A549 (cell line): ENCODE results near the gene CTBP2. TPM values are rescaled to one million over a fixed set of nuclear protein-coding genes. Genes with fewer than 3 reads are reported as not detected.

Experiments used
- ATAC-seq, 2 experiments: fragments of 200-7000 bp in 1 of 2; fragments of >200 bp in 1 of 2; cut with Nextera tagmentation in 1 of 2; cut with Tn5 transposase in 1 of 2; 3 replicates each; pipeline versions ENCODE4 v1.8.0 to v1.9.1; 2018 to 2020; ENCODE audit warnings: mild to moderate bottlenecking in 1 of 2, moderate library complexity in 1 of 2
- CTCF ChIA-PET: fragments of 300-600 bp; sonication (Branson Sonifier 250); formaldehyde crosslinking; extraction: SDS; loops from one replicate; lab custom pipeline; 2021; ENCODE audit warnings: antibody characterized with exemption, inconsistent platforms; lab: Yijun Ruan, JAX
- POLR2A ChIA-PET: fragments of 350-600 bp; formaldehyde crosslinking; extraction: SDS; loops from one replicate; lab custom pipeline; 2021; ENCODE audit warnings: antibody characterized with exemption, inconsistent platforms; lab: Yijun Ruan, JAX
- DNase-seq, 2 experiments: peaks; one replicate each; pipeline versions ENCODE4 v3.0.0 to v3.0.0-alpha.2; 2011 to 2016; ENCODE audit warnings: low read depth in 1 of 2, low spot score in 1 of 2
- FAIRE-seq: peaks from 2 replicates; lab custom pipeline; 2011; peaks lifted over from hg19 to GRCh38; lab: Jason Lieb, UNC
- H3K27ac ChIP-seq, 2 experiments: fragments of >200 bp; sonication (Bioruptor Twin); formaldehyde crosslinking; 3 replicates each; pipeline ENCODE4 v1.5.1; 2016 to 2017
- H3K4me1 ChIP-seq: fragments of >200 bp; sonication (Bioruptor Twin); formaldehyde crosslinking; 3 replicates; pipeline ENCODE4 v1.6.1; 2016
- H3K4me2 ChIP-seq: fragments of >200 bp; sonication (Bioruptor Twin); formaldehyde crosslinking; 3 replicates; pipeline ENCODE4 v1.6.1; 2016
- H3K4me3 ChIP-seq: fragments of >200 bp; sonication (Bioruptor Twin); formaldehyde crosslinking; 3 replicates; pipeline ENCODE4 v1.5.1; 2016
- H3K9me3 ChIP-seq: fragments of >200 bp; sonication (Bioruptor Twin); formaldehyde crosslinking; 3 replicates; pipeline ENCODE4 v1.6.1; 2016
- BHLHE40 ChIP-seq: IDR thresholded peaks from 2 replicates; pipeline ENCODE4 v1.6.1; 2012; ENCODE audit warnings: low read depth, low read length, inconsistent platforms
- CBX2 ChIP-seq: fragments of 200-600 bp; sonication (generic); IDR thresholded peaks from 2 replicates; pipeline ENCODE4 v1.6.1; 2016; ENCODE audit warnings: low read depth, mild to moderate bottlenecking, borderline replicate concordance
- E2F6 ChIP-seq: IDR thresholded peaks from 2 replicates; pipeline ENCODE4 v1.6.1; 2012; ENCODE audit warnings: low read depth, borderline replicate concordance
- EHF ChIP-seq: fragments of 250-450 bp; sonication (Bioruptor Pico); IDR thresholded peaks from 2 replicates; pipeline ENCODE4 v1.5.0; 2020; ENCODE audit warnings: mild to moderate bottlenecking
- EP300 ChIP-seq, 2 experiments: fragments of >200 bp; sonication (Bioruptor Twin); formaldehyde crosslinking; IDR thresholded peaks; 2 replicates in 1 of 2; 3 replicates in 1 of 2; pipeline ENCODE4 v1.6.1; 2016 to 2017
- ESRRA ChIP-seq: fragments of 150-350 bp; IDR thresholded peaks from 2 replicates; pipeline ENCODE4 v1.6.1; 2014; ENCODE audit warnings: mild to moderate bottlenecking, low read length, borderline replicate concordance
- FOXS1 ChIP-seq: fragments of 250-450 bp; sonication (Bioruptor Pico); IDR thresholded peaks from 2 replicates; pipeline ENCODE4 v1.5.0; 2020; ENCODE audit warnings: mild to moderate bottlenecking, moderate library complexity
- HEYL ChIP-seq: fragments of 250-450 bp; sonication (Bioruptor Pico); IDR thresholded peaks from 2 replicates; pipeline ENCODE4 v1.8.0; 2021; ENCODE audit warnings: mild to moderate bottlenecking, moderate library complexity
- HMGXB4 ChIP-seq: fragments of 250-450 bp; sonication (Bioruptor Pico); IDR thresholded peaks from 2 replicates; pipeline ENCODE4 v1.5.0; 2021; ENCODE audit warnings: mild to moderate bottlenecking, moderate library complexity, borderline replicate concordance
- HOXA7 ChIP-seq: fragments of 250-450 bp; sonication (Bioruptor Pico); IDR thresholded peaks from 2 replicates; pipeline ENCODE4 v1.5.0; 2020; ENCODE audit warnings: mild to moderate bottlenecking, moderate library complexity
- KDM1A ChIP-seq: fragments of 200-600 bp; sonication (generic); IDR thresholded peaks from 2 replicates; pipeline ENCODE4 v1.6.1; 2016; ENCODE audit warnings: low read depth, mild to moderate bottlenecking
- MYC ChIP-seq: IDR thresholded peaks from 2 replicates; pipeline ENCODE4 v1.6.1; 2012; ENCODE audit warnings: mild to moderate bottlenecking, inconsistent platforms, low read length, improper control_type of control experiment, borderline replicate concordance
- NR3C1 ChIP-seq: fragments of >200 bp; sonication (Bioruptor Twin); formaldehyde crosslinking; IDR thresholded peaks from 3 replicates; pipeline ENCODE4 v1.6.1; 2017
- PHF8 ChIP-seq: fragments of 200-600 bp; sonication (generic); IDR thresholded peaks from 2 replicates; pipeline ENCODE4 v1.6.1; 2016; ENCODE audit warnings: low read depth, mild to moderate bottlenecking, antibody characterized with exemption, moderate library complexity, borderline replicate concordance
- RAD21 ChIP-seq, 2 experiments: fragments of >200 bp in 1 of 2; sonication (Bioruptor Twin) in 1 of 2; formaldehyde crosslinking in 1 of 2; IDR thresholded peaks in 1 of 2; conservative IDR thresholded peaks in 1 of 2; 2 replicates in 1 of 2; 3 replicates in 1 of 2; pipeline ENCODE4 v1.6.1; 2012 to 2018; ENCODE audit warnings: inconsistent platforms in 1 of 2
- REST ChIP-seq: fragments of 200-600 bp; sonication (generic); IDR thresholded peaks from 2 replicates; pipeline ENCODE4 v1.6.1; 2016; ENCODE audit warnings: antibody characterized with exemption, mild to moderate bottlenecking, moderate library complexity
- SMC3 ChIP-seq: fragments of >200 bp; sonication (Bioruptor Twin); formaldehyde crosslinking; IDR thresholded peaks from 3 replicates; pipeline ENCODE4 v1.6.1; 2018; ENCODE audit warnings: inconsistent platforms
- SREBF2 ChIP-seq: fragments of 450-650 bp; IDR thresholded peaks from 2 replicates; pipeline ENCODE4 v1.6.1; 2014; ENCODE audit warnings: mild to moderate bottlenecking, moderate library complexity
- ZFP36 ChIP-seq: fragments of 450-650 bp; IDR thresholded peaks from 2 replicates; pipeline ENCODE4 v1.6.1; 2014; ENCODE audit warnings: borderline replicate concordance; ENCODE audit not compliant: partially characterized antibody
- ZSCAN20 ChIP-seq: fragments of 250-450 bp; sonication (Bioruptor Pico); IDR thresholded peaks from 2 replicates; pipeline ENCODE4 v1.8.0; 2022; ENCODE audit warnings: mild to moderate bottlenecking, moderate library complexity
- WGBS: methylation state at CpG from one replicate; pipeline ENCODE4 v1.1.6; 2017; ENCODE audit errors: missing lambda C conversion rate; 5-methylcytosine and 5-hydroxymethylcytosine counted together
- polyA plus RNA-seq, 4 experiments: library from polyadenylated mRNA; depleted of rRNA in 3 of 4; stranded (reverse); fragments of >200 nt; fragmentation: RNase III in 1 of 4; extraction: RNeasy Plus Mini Kit Qiagen cat#74134 plus additional on column Dnase treatment in 1 of 4; gene quantifications; 2 replicates in 3 of 4; 3 replicates in 1 of 4; pipeline ENCODE4 v1.2.3, GENCODE V29; 2011 to 2017

Gene CTBP2
- polyA plus RNA-seq, 2 of the 4 experiments (the other 2 are of a cell fraction): 74.9 to 78.9 TPM

GRCh38 chr10:125165584-125166573, 5.5 kb upstream of the CTBP2 start:
- Histone ChIP-seq H3K4me1 (peaks cover 6% of the 10 kb centered on the region), H3K9me3 (no peaks in the 10 kb centered on the region), H3K27ac (no peak overlapping the region), H3K4me2 (no peak overlapping the region), H3K4me3 (no peak overlapping the region)
- DNase-seq (no peak), ATAC-seq (no peak), FAIRE-seq (no peak)
- ChIA-PET CTCF (interaction anchor here (1.2 kb wide), 1 partner anchor 73 kb away, joined by 3 read pairs; no protein-coding TSS in a partner anchor), POLR2A (no interaction called here)
- WGBS: 87% methylated on average over 15 of the region's 16 CpGs
- TF ChIP-seq SREBF2 (no peak), REST (no peak), RAD21 (conservative IDR thresholded peaks at IDR 0.05 in 1 of 2, IDR thresholded peaks at IDR 0.05 in 1 of 2) (no peak), SMC3 (no peak), KDM1A (no peak), EP300 (IDR thresholded peaks at IDR 0.05) (no peak)

GRCh38 chr10:125164421-125164820, 4.1 kb upstream of the CTBP2 start:
- TF ChIP-seq EHF (CRISPR knock-in tag) (no peak), HMGXB4 (no peak), MYC (no peak), BHLHE40 (no peak), ZFP36 (no peak), ESRRA (no peak), KDM1A (no peak), ZSCAN20 (CRISPR knock-in tag) (no peak), FOXS1 (no peak), PHF8 (no peak), E2F6 (no peak), HOXA7 (no peak), CBX2 (no peak), HEYL (no peak), EP300 (IDR thresholded peaks at IDR 0.05) (no peak), NR3C1 (no peak)
- TF ChIP-seq, all 56 proteins: peak for 0
- POLR2A ChIA-PET: no interaction called here

More at GRCh38 chr10:125164421-125164820, 4.1 kb upstream of the CTBP2 start:
- FAIRE-seq: no peak
- no peak for ATAC-seq
- Histone ChIP-seq H3K4me1 (peaks cover 6% of the 10 kb centered on the region), H3K27ac (no peak overlapping the region), H3K9me3 (no peaks in the 10 kb centered on the region), H3K4me2 (no peak overlapping the region), H3K4me3 (no peak overlapping the region)
- no peak for DNase-seq
- CTCF ChIA-PET: interaction anchor here (0.6 to 1.1 kb wide), 2 partner anchors 116 to 662 kb away, joined by 3 read pairs; no protein-coding TSS in a partner anchor
- WGBS: 95% methylated on average over 10 of the region's 10 CpGs
